GM10847 (cell line): Measurements from ENCODE around the gene WNT5B.

Experiments used
- POLR2A ChIP-seq: IDR thresholded peaks from 2 replicates; pipeline ENCODE4 v1.6.1; 2011; ENCODE audit not compliant: insufficient read length; ENCODE audit errors: extremely low read depth

WNT5B gene

DNA sequence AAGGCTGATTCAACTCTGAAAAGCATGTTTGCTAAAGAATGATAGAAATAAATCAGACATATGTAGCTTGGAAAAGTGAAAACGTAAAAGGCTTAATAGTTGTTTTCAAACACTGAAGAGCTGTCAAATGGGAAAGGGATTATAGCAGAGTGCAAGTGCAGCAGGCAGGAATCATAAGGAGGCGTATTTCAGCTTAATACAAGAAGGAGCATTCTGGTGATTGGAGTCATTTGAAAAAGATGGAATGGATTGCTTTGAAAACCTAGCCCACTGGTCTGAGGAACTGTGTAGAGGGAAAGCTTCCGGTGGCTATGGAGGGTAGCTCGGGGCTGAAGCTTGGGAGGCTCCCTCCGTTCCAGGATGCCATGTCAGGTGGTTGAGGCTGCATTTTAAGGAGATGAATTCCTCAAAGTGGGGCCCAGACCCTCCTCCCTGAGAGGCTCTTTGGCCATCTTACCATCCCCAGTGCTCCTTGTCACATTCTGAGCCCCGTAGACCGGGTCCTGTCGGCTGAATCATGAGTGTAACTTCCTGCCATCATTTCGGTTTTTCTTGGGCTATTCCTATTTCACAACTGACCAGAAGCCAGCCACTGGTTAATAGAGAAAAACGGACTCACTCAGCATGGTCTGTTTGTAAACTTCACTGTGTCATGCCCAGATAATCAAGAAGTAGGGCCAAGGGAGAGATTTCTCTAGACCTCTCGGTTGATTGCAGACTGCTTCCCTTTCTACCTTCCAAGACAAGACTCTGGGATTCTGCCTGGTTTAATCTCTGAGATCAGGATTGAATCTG, 6.5 kb downstream of the WNT5B start:
- TF ChIP-seq POLR2A = no peak

DNA sequence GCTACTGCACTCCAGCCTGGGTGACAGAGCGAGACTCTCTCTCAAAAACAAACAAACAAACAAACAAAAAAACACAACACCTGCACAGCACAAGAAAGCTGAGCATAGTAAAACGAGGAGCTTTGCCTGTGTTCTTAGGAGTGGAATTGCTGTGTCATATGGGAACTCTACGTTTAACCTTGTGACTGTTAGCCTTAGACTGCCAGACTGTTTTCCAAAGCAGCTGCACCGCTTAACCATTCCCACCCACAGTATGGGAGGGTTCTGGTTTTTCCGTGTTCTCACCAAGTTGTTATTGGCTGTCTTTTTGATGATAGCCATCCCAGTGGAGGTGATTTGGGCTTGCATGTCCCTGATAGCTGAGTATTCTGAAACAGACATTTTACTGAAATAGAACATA, 9.2 kb downstream of the WNT5B start:
- TF ChIP-seq POLR2A = no peak

DNA sequence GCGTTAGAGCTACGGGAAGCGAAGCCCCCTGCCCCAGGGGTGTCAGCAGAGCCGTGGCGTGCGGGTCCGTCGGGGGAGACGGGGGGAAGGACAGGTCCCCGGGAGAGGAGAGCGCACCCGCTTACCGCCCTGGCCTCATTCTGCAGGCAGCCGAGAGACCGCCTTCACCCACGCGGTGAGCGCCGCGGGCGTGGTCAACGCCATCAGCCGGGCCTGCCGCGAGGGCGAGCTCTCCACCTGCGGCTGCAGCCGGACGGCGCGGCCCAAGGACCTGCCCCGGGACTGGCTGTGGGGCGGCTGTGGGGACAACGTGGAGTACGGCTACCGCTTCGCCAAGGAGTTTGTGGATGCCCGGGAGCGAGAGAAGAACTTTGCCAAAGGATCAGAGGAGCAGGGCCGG, 10.5 kb downstream of the WNT5B start:
- no peak for TF ChIP-seq POLR2A

GRCh38 chr12:1640328-1641234, 11.6 kb downstream of the WNT5B start:
- no peak for TF ChIP-seq POLR2A

DNA sequence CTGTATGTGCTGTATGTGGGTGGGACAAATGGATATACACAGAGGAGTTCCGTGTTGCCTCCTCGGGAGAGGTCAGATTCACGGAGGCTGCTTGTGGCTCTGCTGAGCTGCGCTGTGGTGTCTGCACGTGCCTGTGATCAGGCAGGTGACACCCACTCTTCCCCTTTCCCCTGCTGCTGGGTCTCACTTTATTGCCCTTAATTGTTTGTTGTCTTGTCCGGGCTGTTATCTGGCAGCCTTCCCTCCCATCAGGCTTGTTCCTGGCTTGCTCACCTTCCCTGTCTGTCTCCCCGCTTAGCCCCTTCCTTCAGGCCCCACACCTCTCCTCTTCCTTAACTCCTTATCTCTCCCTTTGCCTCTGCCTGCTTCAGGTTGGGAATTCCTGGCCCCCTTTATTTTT, 13.5 kb downstream of the WNT5B start:
- TF ChIP-seq POLR2A = no peak

DNA sequence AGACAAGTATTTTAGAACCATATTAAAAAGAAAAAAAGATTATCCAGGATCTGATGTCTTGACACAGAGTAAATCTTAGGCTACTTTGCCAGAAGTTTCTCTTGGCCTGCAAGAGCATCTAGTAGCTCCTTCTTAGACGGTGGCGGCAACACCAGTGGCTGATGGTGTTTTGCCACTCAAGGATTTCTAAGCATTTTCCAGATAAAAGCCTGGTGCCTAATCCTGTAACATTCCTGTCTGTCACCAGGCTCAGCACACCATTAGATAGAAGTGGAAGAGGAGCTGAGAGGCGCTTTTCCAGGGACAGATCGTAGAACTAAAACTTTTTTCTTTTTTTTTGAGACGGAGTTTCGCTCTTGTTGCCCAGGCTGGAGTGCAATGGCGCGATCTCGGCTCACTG, 14.0 kb downstream of the WNT5B start:
- TF ChIP-seq POLR2A = no peak

DNA sequence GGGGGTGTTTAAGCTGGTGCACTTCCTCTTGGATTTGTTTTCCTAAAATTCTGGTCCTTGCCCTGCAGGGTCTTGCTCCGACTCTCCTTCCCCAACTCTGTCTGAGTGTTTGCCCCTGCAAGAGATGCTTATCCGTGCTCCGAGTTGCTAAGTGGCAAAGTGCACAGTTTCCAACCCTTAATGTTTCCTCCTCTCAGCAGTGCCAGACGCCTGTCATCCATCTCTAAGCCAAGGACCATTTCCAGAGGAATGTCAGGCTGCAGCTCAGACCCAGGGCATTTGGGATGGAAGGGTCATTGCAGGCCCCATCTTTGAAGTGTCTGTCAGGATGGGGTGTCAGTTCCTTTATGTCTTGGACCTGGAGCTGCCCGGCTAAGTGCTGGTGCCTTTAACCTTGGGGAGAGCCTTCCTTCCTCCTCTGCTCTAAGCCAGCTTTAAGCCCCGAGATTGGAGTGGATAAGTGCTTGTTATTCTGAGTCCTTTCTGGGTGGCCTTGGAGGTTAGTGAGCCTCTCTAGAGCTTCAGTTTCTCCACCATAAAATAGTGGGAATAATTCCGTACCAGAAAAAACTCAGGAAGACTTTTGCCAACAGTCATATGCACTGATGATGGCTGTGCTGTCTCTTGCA, 15.0 kb downstream of the WNT5B start:
- no peak for TF ChIP-seq POLR2A

DNA sequence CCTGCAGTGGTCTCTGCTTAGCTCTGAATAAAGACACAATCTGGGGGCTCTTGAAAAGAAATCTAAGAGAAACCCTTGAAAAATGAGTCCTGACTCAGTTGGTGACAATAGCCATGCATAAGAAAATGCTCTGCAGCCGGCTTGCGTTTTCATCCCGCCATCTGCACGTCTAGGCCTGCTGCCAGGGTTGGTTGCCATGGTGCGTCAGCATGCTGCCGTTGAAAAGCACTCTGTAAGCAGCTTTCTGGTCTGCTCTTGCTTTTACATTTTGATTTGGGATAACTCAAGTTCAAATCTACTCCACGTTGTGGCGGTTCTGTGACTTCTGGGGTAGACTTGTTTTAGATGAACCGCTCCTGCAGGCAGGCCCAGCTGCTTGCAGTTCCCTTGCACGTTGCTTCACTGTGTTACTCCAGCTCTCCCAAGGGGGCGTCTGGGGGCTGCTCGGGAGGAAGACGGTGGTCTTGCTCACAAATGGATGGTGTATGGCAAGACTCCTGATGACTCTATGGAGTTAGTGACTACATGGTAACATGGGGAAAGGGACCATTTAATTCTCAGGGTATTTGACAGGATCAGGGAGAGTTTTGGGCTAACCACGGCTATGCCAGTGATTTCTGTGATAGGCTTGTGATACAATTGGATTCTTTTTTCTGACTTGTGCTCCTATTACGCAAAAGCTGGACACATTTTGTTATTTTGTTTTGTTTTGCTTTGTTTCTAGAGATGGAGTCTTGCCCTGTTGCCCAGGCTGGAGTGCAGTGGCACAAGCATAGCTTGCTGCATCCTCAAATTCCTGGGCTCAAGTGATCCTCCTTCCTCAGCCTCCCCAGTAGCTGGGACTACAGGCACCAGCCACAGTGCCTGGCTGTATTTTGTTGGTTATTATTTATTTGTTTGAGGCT, 15.8 kb downstream of the WNT5B start:
- no peak for TF ChIP-seq POLR2A

- no peak for TF ChIP-seq POLR2A
These were observed 16.8 kb downstream of the WNT5B start for GRCh38 chr12:1645819-1646218.

DNA sequence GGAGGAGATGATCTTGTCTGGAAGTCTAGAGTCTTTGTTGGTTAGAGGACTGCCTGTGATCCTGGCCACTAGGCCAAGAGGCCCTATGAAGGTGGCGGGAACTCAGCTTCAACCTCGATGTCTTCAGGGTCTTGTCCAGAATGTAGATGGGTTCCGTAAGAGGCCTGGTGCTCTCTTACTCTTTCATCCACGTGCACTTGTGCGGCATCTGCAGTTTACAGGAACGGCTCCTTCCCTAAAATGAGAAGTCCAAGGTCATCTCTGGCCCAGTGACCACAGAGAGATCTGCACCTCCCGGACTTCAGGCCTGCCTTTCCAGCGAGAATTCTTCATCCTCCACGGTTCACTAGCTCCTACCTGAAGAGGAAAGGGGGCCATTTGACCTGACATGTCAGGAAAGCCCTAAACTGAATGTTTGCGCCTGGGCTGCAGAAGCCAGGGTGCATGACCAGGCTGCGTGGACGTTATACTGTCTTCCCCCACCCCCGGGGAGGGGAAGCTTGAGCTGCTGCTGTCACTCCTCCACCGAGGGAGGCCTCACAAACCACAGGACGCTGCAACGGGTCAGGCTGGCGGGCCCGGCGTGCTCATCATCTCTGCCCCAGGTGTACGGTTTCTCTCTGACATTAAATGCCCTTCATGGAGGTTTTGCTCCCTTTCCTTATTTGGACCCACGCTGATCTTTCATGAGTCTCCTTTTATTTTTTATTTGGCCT, 17.7 kb downstream of the WNT5B start:
- TF ChIP-seq POLR2A = no peak

GRCh38 chr12:1647285-1647669, 18.2 kb downstream of the WNT5B start:
- no peak for TF ChIP-seq POLR2A

GRCh38 chr12:1650260-1650977, 21.4 kb downstream of the WNT5B start:
- TF ChIP-seq POLR2A = no peak

GRCh38 chr12:1650978-1651361, 21.9 kb downstream of the WNT5B start:
- TF ChIP-seq POLR2A = no peak

- TF ChIP-seq POLR2A = no peak
These were observed 22.9 kb downstream of the WNT5B start for GRCh38 chr12:1651946-1652345.
